Ascending aorta (tissue), 2 donors: Measurements from ENCODE around the gene FADD. TPM values are rescaled to one million over a fixed set of nuclear protein-coding genes. Genes with fewer than 3 reads are reported as not detected.
"Not testable (repeated sequence)": the region's sequence is repeated elsewhere in the genome, so short reads cannot be mapped to it uniquely, and the experiment has no call there.

ENCODE experiments used
- DNase-seq, 2 donors: peaks; one replicate each; pipeline ENCODE4 v3.0.0-alpha.2; 2019; ENCODE audit warnings: low spot score in 2 of 2
- H3K27ac ChIP-seq, 2 donors: fragments of 200-600 bp; sonication (generic); one replicate each; pipeline ENCODE4 v1.5.1; 2016 to 2017; ENCODE audit warnings: mild to moderate bottlenecking in 1 of 2
- H3K27me3 ChIP-seq: fragments of 200-600 bp; sonication (generic); one replicate; pipeline ENCODE4 v1.5.1; 2017
- H3K36me3 ChIP-seq, 2 donors: fragments of 200-600 bp; sonication (generic); one replicate each; pipeline ENCODE4 v1.5.1; 2016
- H3K4me1 ChIP-seq, 2 donors: fragments of 200-600 bp; sonication (generic); one replicate each; pipeline ENCODE4 v1.5.1; 2016 to 2017; ENCODE audit warnings: mild to moderate bottlenecking in 1 of 2
- H3K4me3 ChIP-seq, 2 donors: fragments of 200-600 bp; sonication (generic); one replicate each; pipeline ENCODE4 v1.5.1; 2016 to 2017; ENCODE audit warnings: mild to moderate bottlenecking in 1 of 2
- H3K9me3 ChIP-seq, 2 donors: fragments of 200-600 bp; sonication (generic); one replicate each; pipeline ENCODE4 v1.5.1; 2016
- intact Hi-C: fragments of 100-400 bp; cut with DNase I; formaldehyde crosslinking; loops from one replicate; pipeline ENCODE4 v1.15.1; 2023
- total RNA-seq: library from RNA; depleted of rRNA; stranded (reverse); fragments of >200 nt; gene quantifications from one replicate; pipeline ENCODE4 v1.1.0, GENCODE V29; 2016
- TF ChIP-seq, protein P1 (sequence below), 3 experiments: fragments of 200-600 bp in 2 of 3; fragments of 450-650 bp in 1 of 3; sonication (generic) in 2 of 3; IDR thresholded peaks; one replicate each; pipeline ENCODE4 v1.5.1; 2016 to 2019; ENCODE audit warnings: antibody characterized with exemption in 3 of 3, mild to moderate bottlenecking in 1 of 3, moderate library complexity in 1 of 3

FADD gene
- total RNA-seq, 1 donor from 2014 or later = 22.2 TPM

DNA sequence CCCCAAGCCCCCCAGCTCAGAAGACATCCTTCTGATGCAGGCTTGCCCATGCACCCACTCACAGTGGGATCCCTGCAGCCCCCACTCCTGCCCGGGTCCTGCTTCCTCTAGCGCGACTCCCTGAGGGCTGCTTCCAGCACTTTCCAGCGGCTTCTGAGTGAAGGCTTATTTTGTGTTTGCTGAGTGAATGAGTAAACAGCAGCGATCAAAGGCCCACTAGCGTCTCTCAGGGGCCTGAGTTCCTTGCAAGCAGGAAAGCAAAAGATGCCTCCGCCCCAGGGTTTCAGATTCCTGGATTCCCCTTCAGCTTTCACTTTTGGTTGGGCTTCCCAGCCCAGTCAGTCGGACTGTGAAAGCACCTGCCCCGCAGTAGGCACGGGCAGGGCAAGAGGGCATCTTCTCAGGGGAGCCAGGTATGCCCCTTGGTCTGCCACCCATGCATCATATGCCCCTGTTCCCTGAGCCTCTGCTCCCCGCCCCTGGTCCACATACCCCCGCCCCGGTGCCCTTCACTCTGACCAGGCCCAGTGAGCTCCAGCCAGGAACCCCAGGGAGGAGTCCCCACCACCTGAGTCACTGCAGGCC is 9.2 kb downstream of the FADD start:
- Histone ChIP-seq H3K36me3 (peaks cover 17 to 20% of the 10 kb centered on the region in 2 donors), H3K27me3 (no peaks in the 10 kb centered on the region), H3K27ac (no peak overlapping the region), H3K9me3 (no peaks in the 10 kb centered on the region), H3K4me1 (no peaks in the 10 kb centered on the region), H3K4me3 (no peak overlapping the region)
- intact Hi-C loops = no loop called here
- TF ChIP-seq, protein P1, sequence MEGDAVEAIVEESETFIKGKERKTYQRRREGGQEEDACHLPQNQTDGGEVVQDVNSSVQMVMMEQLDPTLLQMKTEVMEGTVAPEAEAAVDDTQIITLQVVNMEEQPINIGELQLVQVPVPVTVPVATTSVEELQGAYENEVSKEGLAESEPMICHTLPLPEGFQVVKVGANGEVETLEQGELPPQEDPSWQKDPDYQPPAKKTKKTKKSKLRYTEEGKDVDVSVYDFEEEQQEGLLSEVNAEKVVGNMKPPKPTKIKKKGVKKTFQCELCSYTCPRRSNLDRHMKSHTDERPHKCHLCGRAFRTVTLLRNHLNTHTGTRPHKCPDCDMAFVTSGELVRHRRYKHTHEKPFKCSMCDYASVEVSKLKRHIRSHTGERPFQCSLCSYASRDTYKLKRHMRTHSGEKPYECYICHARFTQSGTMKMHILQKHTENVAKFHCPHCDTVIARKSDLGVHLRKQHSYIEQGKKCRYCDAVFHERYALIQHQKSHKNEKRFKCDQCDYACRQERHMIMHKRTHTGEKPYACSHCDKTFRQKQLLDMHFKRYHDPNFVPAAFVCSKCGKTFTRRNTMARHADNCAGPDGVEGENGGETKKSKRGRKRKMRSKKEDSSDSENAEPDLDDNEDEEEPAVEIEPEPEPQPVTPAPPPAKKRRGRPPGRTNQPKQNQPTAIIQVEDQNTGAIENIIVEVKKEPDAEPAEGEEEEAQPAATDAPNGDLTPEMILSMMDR (IDR thresholded peaks at IDR 0.05) = no peak
- DNase-seq = no peak

DNA sequence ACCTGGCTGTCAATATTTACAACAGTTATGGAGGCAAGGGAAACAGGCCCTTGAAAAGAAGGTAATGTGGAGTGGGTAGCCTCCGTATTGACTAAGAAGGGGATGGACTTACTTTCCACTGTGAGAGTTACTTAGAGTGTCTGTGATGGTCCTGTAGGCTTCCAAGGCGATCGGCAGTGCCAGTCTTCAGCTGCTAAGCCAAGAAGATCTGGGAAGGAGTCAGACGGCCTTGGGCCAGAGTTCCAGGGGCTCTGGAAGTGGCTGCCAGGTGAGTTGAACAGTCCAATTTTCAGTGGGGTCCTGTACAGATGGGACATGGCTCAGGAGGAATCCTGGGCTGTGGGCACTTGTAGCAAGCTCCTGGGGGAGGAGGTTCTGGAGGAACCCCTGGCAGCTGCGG is 14.3 kb downstream of the FADD start:
- intact Hi-C loops, H3K27me3 ChIP-seq, H3K27ac ChIP-seq, H3K9me3 ChIP-seq, H3K4me1 ChIP-seq, H3K36me3 ChIP-seq, H3K4me3 ChIP-seq, DNase-seq: not testable (repeated sequence)

DNA sequence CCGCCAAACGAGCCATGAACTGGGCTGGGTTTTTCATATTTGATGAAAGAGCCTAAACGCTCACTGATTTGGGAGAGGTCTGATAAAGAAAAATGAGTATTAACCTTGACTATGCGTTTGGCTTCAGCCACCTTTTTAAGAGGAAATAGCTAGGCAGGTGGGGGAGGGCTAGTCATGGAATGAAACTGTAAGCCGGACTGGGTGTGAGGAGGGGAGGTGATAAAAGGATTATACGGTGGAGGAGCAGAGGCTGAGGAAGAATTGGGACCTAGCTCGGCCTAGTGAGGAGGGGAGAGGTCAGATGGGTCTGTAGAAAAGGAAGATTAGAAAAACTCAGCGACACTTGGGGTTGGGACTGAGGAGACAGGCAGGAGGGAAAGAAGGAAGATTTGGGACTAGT is 15.0 kb downstream of the FADD start:
- H3K27me3 ChIP-seq, H3K36me3 ChIP-seq, H3K9me3 ChIP-seq, H3K4me3 ChIP-seq, DNase-seq, intact Hi-C loops, H3K4me1 ChIP-seq, H3K27ac ChIP-seq: not testable (repeated sequence)

DNA sequence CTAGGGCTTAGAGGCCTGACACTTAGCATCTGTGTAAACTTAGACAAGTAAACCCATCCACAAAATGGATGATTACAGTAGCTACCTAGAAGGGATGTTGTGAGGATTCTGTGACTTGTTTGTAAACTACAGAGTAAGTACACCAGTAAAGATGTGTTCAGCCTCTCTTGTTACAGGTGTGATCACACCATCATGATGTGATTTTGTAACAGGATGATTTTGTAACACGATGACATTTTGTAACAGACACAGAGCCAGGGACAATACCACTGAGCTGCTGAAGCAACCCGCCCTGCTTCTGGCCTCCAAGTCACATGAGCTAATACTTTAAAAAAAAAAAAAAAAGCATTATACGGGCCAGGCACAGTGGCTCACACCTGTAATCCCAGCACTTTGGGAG is 17.0 kb downstream of the FADD start:
- Histone ChIP-seq H3K4me3 (no peak overlapping the region), H3K36me3 (no peaks in the 10 kb centered on the region), H3K4me1 (no peaks in the 10 kb centered on the region), H3K27ac (no peak overlapping the region), H3K9me3 (peaks cover 0 to 5% of the 10 kb centered on the region in 2 donors), H3K27me3 (no peaks in the 10 kb centered on the region)
- DNase-seq = no peak
- TF ChIP-seq, protein P1 (IDR thresholded peaks at IDR 0.05) = no peak
- intact Hi-C loops = no loop called here

DNA sequence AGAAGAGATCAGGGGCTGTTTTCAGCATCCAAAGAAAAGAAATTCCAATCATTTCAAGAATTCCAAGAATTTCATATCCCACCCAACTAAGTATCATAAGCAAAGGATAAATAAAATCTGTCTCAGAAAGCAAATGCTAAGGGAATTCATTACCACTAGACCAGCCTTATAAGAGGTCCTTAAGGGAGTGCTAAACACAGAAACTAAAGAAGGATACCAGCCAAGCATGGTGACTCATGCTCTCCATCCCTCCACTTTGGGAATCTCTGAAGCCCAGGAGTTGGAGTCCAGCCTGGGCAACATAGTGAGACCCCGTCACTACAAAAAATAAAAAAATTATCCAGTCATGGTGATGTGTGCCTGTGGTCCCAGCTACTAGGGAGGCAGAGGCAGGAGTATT is 17.8 kb downstream of the FADD start:
- Histone ChIP-seq H3K27me3 (no peaks in the 10 kb centered on the region), H3K36me3 (no peaks in the 10 kb centered on the region), H3K9me3 (peaks cover 0 to 5% of the 10 kb centered on the region in 2 donors), H3K4me1 (no peaks in the 10 kb centered on the region), H3K4me3 (no peak overlapping the region), H3K27ac (no peak overlapping the region)
- TF ChIP-seq, protein P1 (IDR thresholded peaks at IDR 0.05) = no peak
- intact Hi-C loops = no loop called here
- no peak for DNase-seq

DNA sequence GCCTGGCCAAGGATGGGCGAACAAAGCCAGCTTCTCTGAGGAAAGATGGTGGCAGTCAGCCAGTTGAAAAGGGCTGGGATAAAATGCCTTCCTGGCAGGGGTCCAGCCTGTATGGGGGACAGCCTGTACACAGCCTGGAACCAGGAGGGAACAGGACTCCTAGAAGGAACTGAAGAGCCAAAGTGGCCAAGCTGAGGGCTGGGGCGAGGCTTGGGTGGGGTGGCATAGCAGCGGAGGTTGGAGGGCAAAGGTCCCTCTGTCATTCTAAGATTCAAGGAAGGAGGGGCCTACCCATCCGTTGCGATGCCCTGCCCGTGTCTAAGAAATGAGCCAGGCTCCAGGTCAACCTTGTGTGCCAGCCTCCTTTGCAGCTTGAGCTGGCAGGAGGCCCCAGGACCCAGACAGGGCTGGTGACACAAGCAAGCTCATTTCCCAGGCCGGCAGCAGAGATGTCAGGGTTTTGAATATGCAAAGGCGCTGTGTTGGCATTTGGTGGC is 22.6 kb downstream of the FADD start:
- intact Hi-C loops = no loop called here
- Histone ChIP-seq H3K9me3 (peaks cover 0 to 2% of the 10 kb centered on the region in 2 donors), H3K4me3 (no peak overlapping the region), H3K27me3 (no peaks in the 10 kb centered on the region), H3K4me1 (peaks cover 1 to 2% of the 10 kb centered on the region in 2 donors), H3K36me3 (no peaks in the 10 kb centered on the region), H3K27ac (no peak overlapping the region)
- DNase-seq = no peak
- TF ChIP-seq, protein P1 (IDR thresholded peaks at IDR 0.05) = no peak

DNA sequence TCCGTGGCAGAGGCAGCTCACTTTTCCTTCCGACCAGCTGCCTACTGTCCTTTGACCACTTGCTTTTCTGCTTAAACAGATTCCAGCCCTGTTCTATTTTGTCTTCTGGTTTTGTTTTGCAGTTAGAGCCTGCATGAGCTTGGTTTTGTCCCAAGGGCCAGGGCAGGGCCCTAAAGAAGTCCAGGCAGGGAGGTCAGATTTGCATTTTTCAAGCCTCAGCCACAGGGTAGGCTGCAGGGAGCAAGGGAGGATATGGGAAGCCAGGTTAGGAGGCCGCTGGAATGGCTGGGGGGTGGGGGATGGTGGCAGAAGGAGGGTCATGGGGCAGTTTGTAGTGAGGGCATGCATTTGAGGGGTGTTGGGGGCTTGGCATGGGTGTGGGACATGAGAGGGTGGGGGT is 23.1 kb downstream of the FADD start:
- DNase-seq = no peak
- intact Hi-C loops = no loop called here
- no peaks in the 10 kb centered on the region for H3K27me3 ChIP-seq
- no peaks in the 10 kb centered on the region for H3K9me3 ChIP-seq
- H3K36me3 ChIP-seq = no peaks in the 10 kb centered on the region
- H3K27ac ChIP-seq = no peak overlapping the region
- TF ChIP-seq, protein P1 (IDR thresholded peaks at IDR 0.05) = no peak
- peaks cover 2 to 7% of the 10 kb centered on the region in 2 donors for H3K4me1 ChIP-seq
- no peak overlapping the region for H3K4me3 ChIP-seq
